Neutrophil (primary cell): ENCODE measurements around the gene MAP2K2.

Source experiments
- H3K27ac ChIP-seq: fragments of 200-600 bp; sonication (generic); 2 replicates; pipeline ENCODE4 v1.5.1; 2016; ENCODE audit warnings: mild to moderate bottlenecking, moderate library complexity
- H3K27me3 ChIP-seq: fragments of 200-600 bp; sonication (generic); 2 replicates; pipeline ENCODE4 v1.6.0; 2016; ENCODE audit warnings: mild to moderate bottlenecking
- H3K36me3 ChIP-seq: fragments of 200-600 bp; sonication (generic); 2 replicates; pipeline ENCODE4 v1.5.1; 2017
- H3K4me1 ChIP-seq, 2 experiments: fragments of 200-600 bp in 1 of 2; sonication (generic) in 1 of 2; 1 replicate in 1 of 2; 2 replicates in 1 of 2; pipeline versions ENCODE4 v1.5.1 to v1.6.1; 2013 to 2016; ENCODE audit warnings: low read depth in 1 of 2, low read length in 1 of 2, mild to moderate bottlenecking in 1 of 2, moderate library complexity in 1 of 2; ENCODE audit not compliant: control insufficient read depth in 1 of 2, insufficient read depth in 1 of 2
- H3K4me3 ChIP-seq, 2 experiments: fragments of 200-600 bp in 1 of 2; sonication (generic) in 1 of 2; 1 replicate in 1 of 2; 2 replicates in 1 of 2; pipeline ENCODE4 v1.5.1; 2013 to 2016; ENCODE audit warnings: low read depth in 1 of 2, low read length in 1 of 2, mild to moderate bottlenecking in 1 of 2, moderate library complexity in 1 of 2
- H3K9me3 ChIP-seq: fragments of 200-600 bp; sonication (generic); 2 replicates; pipeline ENCODE4 v1.5.1; 2016
- CTCF ChIP-seq: fragments of 200-600 bp; sonication (generic); IDR thresholded peaks from 2 replicates; pipeline ENCODE4 v1.5.1; 2016; ENCODE audit warnings: antibody characterized with exemption

The MAP2K2 gene

GRCh38 chr19:4157164-4157563 lies 33.2 kb upstream of the MAP2K2 start:
- H3K4me3 ChIP-seq, result no peak overlapping the region
- H3K27ac ChIP-seq, result no peak overlapping the region
- TF ChIP-seq CTCF, result no peak
- no peaks in the 10 kb centered on the region for H3K36me3 ChIP-seq
- H3K4me1 ChIP-seq, result no peaks in the 10 kb centered on the region
- no peaks in the 10 kb centered on the region for H3K9me3 ChIP-seq
- peaks cover 13% of the 10 kb centered on the region for H3K27me3 ChIP-seq

GRCh38 chr19:4154571-4155312 lies 30.8 kb upstream of the MAP2K2 start:
- Histone ChIP-seq H3K27ac (no peak overlapping the region), H3K4me1 (no peaks in the 10 kb centered on the region), H3K36me3 (no peaks in the 10 kb centered on the region), H3K4me3 (no peak overlapping the region), H3K27me3 (peaks cover 22% of the 10 kb centered on the region), H3K9me3 (no peaks in the 10 kb centered on the region)
- TF ChIP-seq CTCF, result no peak

GRCh38 chr19:4152241-4152998 lies 28.5 kb upstream of the MAP2K2 start:
- peaks cover 35% of the 10 kb centered on the region for H3K27me3 ChIP-seq
- no peaks in the 10 kb centered on the region for H3K4me1 ChIP-seq
- TF ChIP-seq CTCF, result no peak
- no peak overlapping the region for H3K27ac ChIP-seq
- no peaks in the 10 kb centered on the region for H3K9me3 ChIP-seq
- H3K36me3 ChIP-seq, result no peaks in the 10 kb centered on the region
- no peak overlapping the region for H3K4me3 ChIP-seq

GRCh38 chr19:4151623-4152022 lies 27.7 kb upstream of the MAP2K2 start:
- Histone ChIP-seq H3K9me3 (no peaks in the 10 kb centered on the region), H3K4me3 (no peak overlapping the region), H3K27me3 (peaks cover 39% of the 10 kb centered on the region), H3K4me1 (no peaks in the 10 kb centered on the region), H3K27ac (no peak overlapping the region), H3K36me3 (no peaks in the 10 kb centered on the region)
- no peak for TF ChIP-seq CTCF

GRCh38 chr19:4149518-4150288 lies 25.8 kb upstream of the MAP2K2 start:
- TF ChIP-seq CTCF, result no peak
- Histone ChIP-seq H3K27me3 (peaks cover 57% of the 10 kb centered on the region), H3K9me3 (no peaks in the 10 kb centered on the region), H3K27ac (no peak overlapping the region), H3K4me3 (no peak overlapping the region), H3K4me1 (no peaks in the 10 kb centered on the region), H3K36me3 (no peaks in the 10 kb centered on the region)
